ENCODE measurements around the gene TBX5. TPM values are rescaled to one million over a fixed set of nuclear protein-coding genes. Genes with fewer than 3 reads are reported as not detected.

Gene TBX5
- total RNA-seq, 6 experiments from 2014 or later = not detected

GRCh38 chr12:114414031-114414865 lies 8.3 kb upstream of the TBX5 start:
- Histone ChIP-seq H3K27me3 (peaks cover 0 to 26% of the 10 kb centered on the region in 2 donors), H3K9me3 (no peaks in the 10 kb centered on the region), H3K4me3 (no peak overlapping the region), H3K36me3 (no peaks in the 10 kb centered on the region), H3K27ac (no peak overlapping the region), H3K4me1 (peaks cover 0 to 5% (median 0%) of the 10 kb centered on the region in 4 donors)
- WGBS (ENCODE audit: insufficient coverage, low coverage, low lambda C conversion rate, missing lambda C conversion rate) = 2% methylated on average over 20 of the region's 48 CpGs
- no peak for ATAC-seq
- TF ChIP-seq POLR2A (IDR thresholded peaks at IDR 0.05) = no peak
- TF ChIP-seq CTCF (IDR thresholded peaks at IDR 0.05) = no peak
- intact Hi-C loops (cut with DNase I) = no loop called here
- no peak for DNase-seq

GRCh38 chr12:114412825-114413749 lies 7.1 kb upstream of the TBX5 start:
- TF ChIP-seq POLR2A (IDR thresholded peaks at IDR 0.05) (no peak), CTCF (IDR thresholded peaks at IDR 0.05) (no peak)
- H3K27me3 ChIP-seq = peaks cover 5 to 37% of the 10 kb centered on the region in 2 donors
- DNase-seq = no peak

DNA sequence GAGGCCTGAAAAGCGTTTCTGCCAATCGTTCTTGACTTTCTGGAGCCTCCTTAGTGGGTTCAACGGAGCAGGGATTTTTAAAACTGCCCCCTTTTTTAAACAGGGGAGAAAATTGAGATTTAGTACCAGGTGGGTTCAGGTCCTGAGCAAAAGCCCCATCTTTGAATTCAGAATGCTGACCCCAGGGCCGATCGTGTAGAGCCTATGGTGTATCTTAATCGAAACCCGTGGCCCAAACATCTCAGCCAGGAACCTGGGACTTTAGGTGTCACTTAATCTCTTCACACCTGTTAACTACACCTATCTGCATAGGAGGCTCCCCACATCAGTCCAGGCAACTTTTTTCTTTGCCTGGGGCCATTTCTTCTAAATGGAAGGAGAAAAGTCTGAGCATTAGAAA lies 6.4 kb upstream of the TBX5 start:
- Histone ChIP-seq H3K4me3 (no peak overlapping the region), H3K36me3 (no peaks in the 10 kb centered on the region), H3K27me3 (peaks cover 10 to 43% of the 10 kb centered on the region in 2 donors), H3K27ac (no peak overlapping the region), H3K4me1 (peaks cover 0 to 10% (median 0%) of the 10 kb centered on the region in 4 donors), H3K9me3 (no peaks in the 10 kb centered on the region)
- DNase-seq (no peak), ATAC-seq (no peak)
- intact Hi-C loops (cut with DNase I) = no loop called here
- no peak for TF ChIP-seq POLR2A (IDR thresholded peaks at IDR 0.05)
- TF ChIP-seq CTCF (IDR thresholded peaks at IDR 0.05) = no peak
- 0% methylated on average over 7 of the region's 7 CpGs for WGBS (ENCODE audit: insufficient coverage, low coverage, low lambda C conversion rate, missing lambda C conversion rate)

More at GRCh38 chr12:114412825-114413749, 7.1 kb upstream of the TBX5 start:
- Histone ChIP-seq H3K4me3 (no peak overlapping the region), H3K4me1 (peaks cover 0 to 10% (median 0%) of the 10 kb centered on the region in 4 donors), H3K27ac (no peak overlapping the region), H3K9me3 (no peaks in the 10 kb centered on the region), H3K36me3 (no peaks in the 10 kb centered on the region)
- 8% methylated on average over 16 of the region's 20 CpGs for WGBS (ENCODE audit: insufficient coverage, low coverage, low lambda C conversion rate, missing lambda C conversion rate)
- no peak for ATAC-seq
- intact Hi-C loops (cut with DNase I) = no loop called here

GRCh38 chr12:114411071-114411837 lies 5.3 kb upstream of the TBX5 start:
- Histone ChIP-seq H3K27me3 (peaks cover 10 to 46% of the 10 kb centered on the region in 2 donors), H3K4me3 (no peak overlapping the region), H3K9me3 (no peaks in the 10 kb centered on the region), H3K27ac (no peak overlapping the region), H3K36me3 (no peaks in the 10 kb centered on the region), H3K4me1 (peaks cover 0 to 10% (median 0%) of the 10 kb centered on the region in 4 donors)
- intact Hi-C loops (cut with DNase I) = no loop called here
- DNase-seq (no peak), ATAC-seq (no peak)
- WGBS (ENCODE audit: insufficient coverage, low coverage, low lambda C conversion rate, missing lambda C conversion rate) = 28% methylated on average over 14 of the region's 14 CpGs
- TF ChIP-seq POLR2A (IDR thresholded peaks at IDR 0.05) = no peak
- no peak for TF ChIP-seq CTCF (IDR thresholded peaks at IDR 0.05)

All from right lobe of liver (tissue), 6 donors.